Activated CD8-positive, alpha-beta memory T cell treated with anti-CD3 and anti-CD28 coated beads, Interleukin-2, amount 50 U/mL, for 24 hours (primary cell): Measurements from ENCODE around the gene POU2F1.

Experiments
- DNase-seq: peaks from one replicate; pipeline ENCODE4 v3.0.0-alpha.2; 2020; ENCODE audit errors: extremely low read depth

The POU2F1 gene

DNA sequence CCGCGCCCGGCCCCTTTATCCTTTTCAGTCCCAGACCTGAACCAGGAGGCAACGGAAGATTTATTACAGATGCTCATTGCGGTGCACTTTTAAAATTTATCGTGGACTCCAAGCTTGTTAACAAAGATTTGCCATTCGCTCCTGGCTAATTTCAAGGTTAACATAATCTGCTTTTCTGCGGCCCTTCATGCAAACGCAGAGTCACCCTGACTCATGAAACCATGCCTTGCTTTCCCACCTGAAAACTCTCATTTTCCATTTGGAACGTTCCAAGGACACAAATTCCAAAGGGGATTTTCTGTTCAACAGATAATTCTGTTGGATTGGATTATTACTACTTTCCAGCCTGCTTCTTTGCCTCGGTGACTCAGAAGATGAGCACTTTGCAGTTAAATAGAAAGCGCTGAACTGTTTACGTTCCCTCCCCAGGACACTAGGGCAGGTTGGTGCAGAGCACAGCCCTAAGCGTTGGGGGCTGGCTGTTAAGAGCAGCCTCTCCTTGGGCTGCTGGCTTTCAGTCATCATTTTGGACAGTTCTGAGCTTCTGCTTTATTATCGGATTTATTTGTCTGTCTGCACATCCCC is 246.5 kb downstream of the POU2F1 start:
- DNase-seq, result no peak

DNA sequence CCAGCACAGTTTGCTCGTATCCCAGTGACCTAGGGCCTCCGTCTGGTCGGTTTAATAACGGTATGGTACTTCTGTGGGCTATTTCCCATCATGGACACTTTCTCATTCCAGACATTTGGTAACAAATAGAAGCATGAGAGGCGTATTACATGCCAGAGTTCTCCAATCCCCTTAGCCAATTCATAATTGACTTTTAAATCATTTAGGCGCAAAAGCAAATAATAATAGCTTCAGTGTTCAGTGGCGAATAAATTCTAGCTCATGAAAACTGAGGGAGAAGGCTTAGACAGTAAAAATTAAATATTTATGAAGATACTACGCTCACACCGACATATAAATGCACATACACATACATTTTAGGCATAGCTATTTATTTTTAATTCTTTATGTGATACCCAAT is 247.1 kb downstream of the POU2F1 start:
- no peak for DNase-seq

DNA sequence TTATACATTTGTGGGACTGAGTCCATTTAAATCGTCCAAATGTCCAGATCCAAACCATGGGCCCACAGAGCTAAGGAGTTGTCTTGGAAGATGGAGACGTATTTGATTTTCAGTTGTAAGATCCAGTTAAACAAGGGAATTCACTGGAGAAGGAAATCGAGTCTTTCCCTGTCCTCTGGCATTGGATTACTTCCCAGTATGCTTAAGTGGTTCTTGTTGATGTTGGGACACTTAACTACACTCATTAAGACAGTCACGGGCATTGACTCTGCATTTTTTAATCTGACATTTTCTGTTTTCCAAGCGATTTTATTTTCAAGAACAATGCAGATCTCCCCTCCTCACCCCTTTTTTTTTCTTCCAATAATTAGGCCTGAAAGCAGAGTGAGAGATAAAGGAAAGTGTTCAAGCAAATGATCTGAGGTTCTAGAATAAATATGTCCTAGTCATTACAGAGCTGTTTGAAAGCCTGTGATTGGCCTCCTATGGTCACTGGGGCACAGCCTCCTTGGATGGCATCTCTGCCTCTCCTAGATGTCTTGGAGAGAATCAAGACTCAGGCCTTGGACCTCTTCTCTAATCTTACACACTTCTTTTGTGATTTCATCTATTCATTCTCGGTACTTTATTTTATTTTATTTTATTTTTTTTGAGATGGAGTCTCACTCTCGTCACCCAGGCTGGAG is 248.7 kb downstream of the POU2F1 start:
- DNase-seq, result no peak

DNA sequence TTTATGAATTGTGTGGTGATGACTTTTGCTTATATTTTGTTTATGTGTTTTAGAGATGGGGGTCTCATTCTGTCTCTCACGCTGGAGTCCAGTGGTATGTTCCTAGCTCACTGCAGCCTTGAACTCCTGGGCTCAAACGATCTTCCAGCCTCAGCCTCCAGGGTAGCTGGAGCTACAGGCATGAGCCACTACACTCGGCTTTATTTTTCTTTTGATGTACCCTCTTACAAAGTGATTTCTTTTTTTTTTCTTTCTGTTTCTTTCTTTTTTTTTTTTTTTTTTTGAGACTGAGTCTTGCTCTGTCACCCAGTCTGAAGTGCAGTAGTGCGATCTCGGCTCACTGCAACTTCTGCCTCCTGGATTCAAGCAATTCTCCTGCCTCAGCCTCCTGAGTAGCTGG is 250.9 kb downstream of the POU2F1 start:
- DNase-seq, result no peak

DNA sequence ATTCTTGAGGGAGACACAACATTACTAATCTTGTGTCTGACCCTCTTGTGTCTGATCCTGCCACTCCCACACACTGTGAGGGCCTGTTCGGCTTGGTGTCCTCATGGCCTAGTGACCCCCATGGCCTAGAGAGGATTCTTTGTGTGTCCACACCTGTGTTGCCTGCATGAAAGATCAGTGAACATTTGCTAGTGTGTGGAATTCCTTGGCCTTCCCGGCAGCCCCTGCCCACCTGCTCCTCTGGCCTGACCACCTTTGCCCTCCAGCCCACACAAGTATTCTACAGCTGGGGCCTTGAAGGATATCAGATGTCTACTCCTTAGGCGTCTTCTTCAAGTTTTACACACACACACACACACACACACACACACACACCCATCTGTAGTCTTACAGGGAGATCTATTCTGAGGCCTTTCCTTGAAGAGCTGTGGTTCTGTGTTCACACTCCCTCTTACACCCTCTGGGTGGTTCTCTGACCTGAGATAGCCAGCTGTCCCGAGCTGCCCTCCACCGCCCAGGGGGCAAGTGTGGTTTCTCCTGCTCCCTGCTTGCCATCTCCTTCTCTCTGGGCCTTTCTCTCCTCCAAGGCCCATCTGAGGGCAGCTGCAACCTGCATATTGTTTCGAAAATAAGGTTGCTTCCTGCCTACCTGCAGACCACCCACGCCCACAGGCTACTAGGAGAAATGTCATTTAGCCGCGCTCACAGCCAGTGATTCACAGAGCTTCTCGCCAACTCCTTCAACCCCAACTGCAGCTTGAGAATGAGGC is 252.3 kb downstream of the POU2F1 start:
- no peak for DNase-seq

DNA sequence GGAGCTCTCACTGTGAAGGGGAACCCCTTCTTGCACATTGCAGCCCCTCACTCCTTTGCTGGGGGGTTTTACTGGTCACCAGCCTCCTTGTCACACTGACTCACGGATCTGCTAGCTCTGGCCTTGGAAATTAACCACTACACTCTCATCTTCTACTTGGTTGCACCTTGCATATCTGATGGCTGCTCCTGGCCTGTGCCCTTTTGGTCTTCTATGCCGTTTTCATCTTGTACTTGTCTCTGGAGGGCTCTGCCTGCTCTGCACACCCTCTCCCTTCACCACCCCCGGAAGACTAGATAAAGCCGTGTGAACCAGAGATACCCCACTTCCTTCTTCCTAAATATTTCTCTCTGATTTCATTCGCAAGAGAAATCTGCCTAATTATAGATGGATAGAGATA is 253.1 kb downstream of the POU2F1 start:
- no peak for DNase-seq

DNA sequence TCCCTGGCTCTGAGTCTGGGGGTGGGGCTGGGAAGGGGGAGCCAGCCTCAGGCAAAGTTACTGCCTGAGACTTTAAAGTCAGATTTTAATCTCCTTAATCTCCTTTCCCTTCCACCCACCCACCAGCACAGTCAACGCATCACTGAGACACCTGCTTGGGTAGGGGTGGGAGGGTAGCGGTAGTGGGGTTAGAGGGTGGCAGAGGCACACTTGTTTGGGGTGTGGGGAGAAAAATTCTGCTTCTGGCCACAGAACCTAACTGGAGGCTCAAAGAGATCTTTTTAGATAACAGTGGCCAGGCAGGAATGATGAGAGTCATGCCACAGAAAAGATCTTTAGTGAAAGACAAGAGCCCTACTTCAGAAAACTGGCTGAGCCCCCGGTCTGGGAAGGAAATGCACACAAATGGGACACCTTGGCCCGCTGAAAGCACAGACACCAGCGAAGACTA is 253.5 kb downstream of the POU2F1 start:
- no peak for DNase-seq

DNA sequence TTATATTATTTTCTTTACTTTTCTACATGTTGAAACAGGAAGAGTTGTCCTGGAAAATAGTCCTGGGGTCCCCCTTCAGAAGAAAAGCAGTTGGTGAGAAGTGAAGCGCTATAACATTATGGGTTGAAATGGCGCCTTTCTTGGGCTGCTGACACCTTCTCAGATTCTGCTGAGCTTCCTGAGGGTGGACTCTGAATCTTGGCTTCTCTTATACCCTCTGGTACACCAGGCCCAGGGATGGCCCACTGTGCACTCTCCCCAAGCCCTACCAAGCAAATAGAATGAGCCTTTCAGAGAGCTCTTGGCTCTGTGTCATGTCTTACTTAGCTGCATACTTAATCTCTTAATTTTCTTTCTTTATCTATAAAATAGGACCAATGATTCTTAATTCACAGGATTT is 255.4 kb downstream of the POU2F1 start:
- no peak for DNase-seq
